Epithelial cell of prostate (primary cell): ENCODE measurements around the gene HK1.
"Not testable (repeated sequence)": the region's sequence is repeated elsewhere in the genome, so short reads cannot be mapped to it uniquely, and the experiment has no call there.

Source experiments
- DNase-seq: peaks from one replicate; pipeline ENCODE4 v3.0.0-alpha.2; 2011; ENCODE audit warnings: low read depth, low spot score
- H3K27ac ChIP-seq: fragments of 450-650 bp; 2 replicates; pipeline ENCODE4 v1.5.1; 2017; ENCODE audit warnings: mild to moderate bottlenecking

The HK1 gene

DNA sequence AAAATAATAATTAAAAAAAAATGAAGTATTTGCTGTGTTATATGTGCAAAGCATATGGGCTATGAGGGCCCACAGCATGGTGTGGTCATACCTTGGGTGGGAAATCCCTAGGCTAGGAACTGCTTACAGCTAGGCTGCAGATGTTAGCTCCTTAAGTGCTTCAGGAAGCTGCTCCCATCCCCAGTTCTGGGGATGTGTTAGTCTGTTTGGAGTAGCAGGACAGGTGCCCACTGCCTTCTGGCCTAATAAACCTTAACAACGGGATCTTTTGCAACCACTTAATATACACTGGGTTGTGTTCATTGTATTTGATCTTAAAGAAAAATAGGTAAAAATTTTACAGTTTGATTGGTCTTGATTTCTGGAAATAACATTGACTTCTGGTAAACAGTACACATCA, 46.3 kb downstream of the HK1 start:
- H3K27ac ChIP-seq = no peak overlapping the region
- no peak for DNase-seq

DNA sequence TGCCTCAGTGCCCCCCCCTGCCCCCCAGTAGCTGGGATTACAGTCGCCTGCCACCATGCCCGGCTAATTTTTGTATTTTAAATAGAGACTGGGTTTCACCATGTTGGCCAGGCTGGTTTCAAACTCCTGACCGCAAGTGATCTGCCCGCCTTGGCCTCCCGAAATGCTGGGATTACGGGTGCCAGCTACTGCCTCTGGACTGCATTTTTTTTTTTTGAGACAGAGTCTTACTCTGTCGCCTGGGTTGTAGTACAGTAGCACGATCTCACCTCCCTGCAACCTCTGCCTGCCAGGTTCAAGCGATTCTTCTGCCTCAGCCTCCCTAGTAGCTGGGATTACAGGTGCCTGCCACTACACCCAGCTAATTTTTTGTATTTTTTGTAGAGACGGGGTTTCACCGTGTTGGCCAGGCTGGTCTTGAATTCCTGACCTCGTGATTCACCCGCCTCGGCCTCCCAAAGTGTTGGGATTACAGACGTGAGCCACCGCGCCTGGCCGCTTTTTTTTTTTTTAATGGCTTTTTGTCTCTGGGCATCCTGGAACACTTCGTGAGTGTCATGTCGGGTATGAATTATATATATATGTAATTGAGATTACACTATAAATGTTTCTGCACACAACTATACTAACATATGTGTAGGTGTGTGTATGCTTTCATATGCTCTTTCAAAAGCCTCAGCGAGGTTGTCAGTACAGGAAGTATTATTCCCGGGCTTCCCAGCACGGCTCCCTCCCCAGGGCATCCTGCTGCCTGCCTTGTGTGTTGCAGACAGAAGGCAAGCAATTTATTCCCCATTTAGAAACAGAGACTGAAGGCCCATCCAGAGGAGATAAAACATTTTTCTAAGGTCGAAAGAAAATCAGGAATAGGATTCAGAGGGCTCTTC, 47.6 kb downstream of the HK1 start:
- peak overlapping the region; percentile 50 for H3K27ac ChIP-seq
- not testable (repeated sequence) for DNase-seq

DNA sequence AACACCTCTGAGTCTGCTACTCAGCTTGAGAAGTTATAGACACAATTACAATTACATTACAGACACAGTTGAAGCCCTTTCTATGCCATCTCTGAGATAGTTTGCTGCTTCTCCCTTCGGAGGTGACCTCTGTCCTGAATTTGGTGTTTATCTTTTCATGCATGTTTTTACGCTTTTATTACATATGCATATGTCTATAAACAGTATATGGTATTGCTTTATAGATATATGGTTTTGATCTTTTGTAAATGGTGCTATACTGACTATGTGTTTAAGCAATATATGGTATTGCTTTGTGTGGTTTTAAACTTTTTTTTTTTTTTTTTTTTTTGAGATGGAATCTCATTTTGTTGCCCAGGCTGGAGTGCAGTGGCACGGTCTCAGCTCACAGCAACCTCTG, 48.4 kb downstream of the HK1 start:
- no peak for DNase-seq
- H3K27ac ChIP-seq = peak overlapping the region; percentile 50

- peak overlapping the region; percentile 67 for H3K27ac ChIP-seq
- DNase-seq = no peak
Observed at GRCh38 chr10:69327463-69328379, 49.4 kb downstream of the HK1 start.

DNA sequence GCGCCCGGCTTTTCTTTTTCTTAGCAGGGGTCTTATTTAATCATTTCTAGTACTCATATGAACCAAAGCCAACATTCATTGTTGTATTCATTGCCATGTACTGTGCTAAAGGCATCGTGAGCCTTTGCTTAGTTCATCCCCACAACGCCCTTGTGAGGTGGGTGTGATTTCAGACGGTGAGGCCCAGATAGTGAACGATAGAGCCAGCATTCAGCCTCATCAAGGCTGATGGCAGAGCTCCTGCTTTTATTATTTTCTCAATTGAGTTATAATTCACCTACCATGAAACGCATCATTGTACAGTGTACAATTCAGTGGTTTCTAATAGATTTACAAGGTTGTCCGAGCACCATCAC, 50.1 kb downstream of the HK1 start:
- H3K27ac ChIP-seq = peak overlapping the region; percentile 67

GRCh38 chr10:69328888-69329287, 50.6 kb downstream of the HK1 start:
- H3K27ac ChIP-seq = peak overlapping the region; percentile 67
- not testable (repeated sequence) for DNase-seq

More for the DNA sequence above, 50.1 kb downstream of the HK1 start:
- no peak for DNase-seq

- H3K27ac ChIP-seq = no peak overlapping the region
- no peak for DNase-seq
Observed at GRCh38 chr10:69329721-69330178, 51.5 kb downstream of the HK1 start.

GRCh38 chr10:69331161-69331560, 52.9 kb downstream of the HK1 start:
- no peak overlapping the region for H3K27ac ChIP-seq
- DNase-seq = no peak

DNA sequence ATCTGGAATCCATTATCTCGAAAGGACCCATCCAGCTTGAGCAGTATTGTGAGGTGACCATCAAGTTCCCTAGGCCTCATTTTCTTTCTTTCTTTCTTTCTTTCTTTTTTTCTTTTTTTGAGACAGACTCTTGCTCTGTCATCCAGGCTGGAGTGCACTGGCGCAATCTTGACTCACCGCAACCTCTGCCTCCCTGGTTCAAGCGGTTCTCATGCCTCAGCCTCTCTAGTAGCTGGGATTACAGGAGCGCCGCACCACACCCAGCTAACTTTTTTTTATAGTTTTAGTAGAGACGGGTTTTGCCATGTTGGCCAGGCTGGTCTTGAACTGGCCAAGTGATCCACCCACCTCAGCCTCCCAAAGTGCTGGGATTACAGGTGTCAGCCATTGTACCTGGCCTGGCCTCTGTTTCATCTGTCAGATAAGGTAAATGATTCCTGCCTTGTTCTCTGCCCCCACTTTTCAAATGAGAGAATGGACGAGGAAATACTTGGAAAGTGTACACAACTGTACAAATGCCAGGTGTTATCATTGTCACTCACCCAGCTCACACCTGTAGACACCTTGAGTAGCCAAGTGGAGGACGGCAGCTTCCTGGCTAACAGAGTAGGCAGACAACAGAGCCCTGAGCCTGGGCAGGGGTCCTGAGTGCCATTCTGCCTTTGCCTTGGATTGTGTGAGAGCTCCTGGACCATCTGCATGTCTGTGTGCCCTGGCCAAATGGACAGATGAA, 54.1 kb downstream of the HK1 start:
- DNase-seq = no peak
- H3K27ac ChIP-seq = peak overlapping the region; percentile 90

GRCh38 chr10:69333205-69333604, 54.9 kb downstream of the HK1 start:
- DNase-seq = no peak
- H3K27ac ChIP-seq = peak overlapping the region; percentile 90

- not testable (repeated sequence) for DNase-seq
- peak overlapping the region; percentile 90 for H3K27ac ChIP-seq
Observed at GRCh38 chr10:69333865-69334301, 55.6 kb downstream of the HK1 start.

- no peak for DNase-seq
- H3K27ac ChIP-seq = peak overlapping the region; percentile 90
Observed at GRCh38 chr10:69334302-69335062, 56.2 kb downstream of the HK1 start.

DNA sequence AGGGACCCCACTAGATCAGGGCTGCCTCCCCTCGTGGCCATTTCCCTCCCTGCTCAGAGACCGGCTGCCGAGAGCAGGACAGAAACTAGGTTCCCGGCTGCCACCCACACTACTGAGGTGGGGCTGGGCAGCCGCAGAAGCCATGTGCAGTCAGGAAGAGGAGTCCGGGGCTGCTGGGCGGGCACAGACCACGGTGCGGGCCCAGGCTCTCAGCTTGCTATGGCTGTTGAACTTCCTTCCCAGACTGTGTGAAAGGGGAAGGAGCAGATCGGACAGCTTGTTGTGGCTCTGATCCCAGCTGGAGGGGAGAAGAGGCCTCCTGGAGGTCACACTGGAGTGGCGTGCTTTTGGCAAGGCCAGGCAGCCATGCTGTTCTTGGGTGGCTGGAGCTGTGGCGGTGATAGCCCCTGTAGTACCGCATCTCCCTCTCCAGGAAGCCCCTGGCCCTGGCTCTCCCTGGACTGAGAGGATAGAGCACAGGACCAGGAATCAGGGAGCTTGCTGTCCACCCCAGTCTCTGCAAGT, 56.8 kb downstream of the HK1 start:
- DNase-seq = no peak
- peak overlapping the region; percentile 90 for H3K27ac ChIP-seq

DNA sequence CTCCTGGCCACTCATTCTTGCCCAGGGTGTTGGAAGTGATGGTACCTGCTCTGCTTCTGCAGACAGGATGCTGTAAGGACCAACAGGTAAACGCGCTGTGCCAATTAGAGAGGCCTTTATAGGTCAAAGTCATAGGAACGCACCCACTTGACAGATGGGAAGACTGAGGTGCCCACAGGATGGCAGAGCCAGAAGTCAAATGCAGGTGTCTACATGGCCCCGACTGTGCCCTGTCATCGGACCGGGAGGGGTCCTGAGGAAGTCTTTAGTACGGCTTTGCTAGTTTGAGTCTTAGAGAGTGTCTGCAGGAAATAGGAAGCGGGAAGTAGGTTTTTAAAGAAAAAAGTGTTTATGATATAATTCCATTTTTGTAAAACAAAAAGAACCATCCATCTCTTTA, 57.3 kb downstream of the HK1 start:
- DNase-seq = no peak
- peak overlapping the region; percentile 90 for H3K27ac ChIP-seq

DNA sequence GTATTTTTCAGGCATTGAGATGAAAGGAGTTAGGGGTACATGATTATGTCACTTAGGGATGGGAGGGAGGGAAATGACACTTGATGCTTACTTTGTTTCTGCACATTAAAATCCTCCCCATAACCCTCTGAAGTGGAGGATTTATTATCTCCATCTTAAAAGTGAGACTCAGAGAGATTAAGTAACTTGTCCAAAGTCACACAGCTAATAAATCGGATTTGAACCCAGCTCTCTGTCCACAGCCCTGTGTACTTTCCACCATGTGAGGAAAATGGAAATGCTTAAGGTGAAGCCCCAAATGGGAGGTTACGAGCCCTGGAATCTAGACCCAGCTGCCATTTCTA, 58.6 kb downstream of the HK1 start:
- no peak for DNase-seq
- peak overlapping the region; percentile 90 for H3K27ac ChIP-seq

DNA sequence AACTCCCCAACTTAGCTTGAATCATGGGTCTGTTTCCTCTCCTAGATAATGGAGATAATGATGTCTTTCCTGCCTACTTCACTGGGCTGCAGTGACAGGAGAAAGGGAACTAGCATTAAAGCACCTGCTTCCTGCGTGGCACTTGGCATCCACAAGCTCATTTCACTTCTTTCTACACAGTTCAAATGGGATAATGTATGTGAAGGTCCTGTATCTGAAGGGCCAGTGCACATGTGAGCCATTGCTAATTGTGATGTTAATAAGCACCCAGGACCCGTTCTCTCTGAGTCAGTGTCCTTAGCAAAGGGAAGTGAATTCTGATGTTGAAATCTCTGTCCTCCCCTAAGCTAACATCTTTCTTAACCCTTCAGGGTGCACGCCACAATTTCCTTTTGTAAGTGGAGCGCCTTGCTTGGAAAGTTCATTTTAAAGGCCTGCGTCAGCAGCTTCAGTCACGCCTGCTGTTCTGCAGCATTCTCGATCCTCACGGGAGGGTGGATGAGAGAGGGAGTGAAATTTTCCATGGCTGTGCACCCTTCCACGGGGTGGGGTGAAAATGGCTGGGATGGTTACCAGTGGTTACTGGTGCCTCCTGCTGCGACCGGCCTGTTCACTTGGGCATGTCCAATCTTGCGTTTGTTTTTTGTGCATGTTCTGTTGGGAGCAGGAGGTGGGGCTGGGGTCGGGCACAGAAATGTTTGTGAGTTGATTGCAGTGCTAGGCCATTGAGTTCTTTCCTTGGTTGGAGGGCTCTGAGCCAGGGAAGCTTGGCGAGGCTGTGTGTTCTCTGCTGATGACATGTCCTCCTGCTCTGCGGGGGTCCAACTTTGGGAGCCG, 59.2 kb downstream of the HK1 start:
- H3K27ac ChIP-seq = peak overlapping the region; percentile 90
- peak; percentile 89 for DNase-seq

DNA sequence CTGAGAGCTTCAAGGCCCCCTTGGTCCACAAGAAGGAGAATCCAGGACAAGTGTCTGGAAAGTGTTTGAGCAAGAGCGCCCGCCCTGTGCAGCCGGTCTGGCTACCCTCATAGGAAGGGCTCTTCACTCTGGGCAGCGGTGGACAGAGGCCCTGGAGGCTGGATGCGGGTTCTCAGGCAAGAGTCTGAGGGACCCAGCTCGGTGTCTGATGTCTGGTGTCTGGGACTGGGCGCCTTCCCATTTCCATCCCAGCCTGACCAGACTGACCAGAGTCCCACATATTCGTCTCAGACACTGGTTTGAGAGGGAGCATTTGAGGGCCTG, 59.8 kb downstream of the HK1 start:
- DNase-seq = no peak
- H3K27ac ChIP-seq = peak overlapping the region; percentile 90

DNA sequence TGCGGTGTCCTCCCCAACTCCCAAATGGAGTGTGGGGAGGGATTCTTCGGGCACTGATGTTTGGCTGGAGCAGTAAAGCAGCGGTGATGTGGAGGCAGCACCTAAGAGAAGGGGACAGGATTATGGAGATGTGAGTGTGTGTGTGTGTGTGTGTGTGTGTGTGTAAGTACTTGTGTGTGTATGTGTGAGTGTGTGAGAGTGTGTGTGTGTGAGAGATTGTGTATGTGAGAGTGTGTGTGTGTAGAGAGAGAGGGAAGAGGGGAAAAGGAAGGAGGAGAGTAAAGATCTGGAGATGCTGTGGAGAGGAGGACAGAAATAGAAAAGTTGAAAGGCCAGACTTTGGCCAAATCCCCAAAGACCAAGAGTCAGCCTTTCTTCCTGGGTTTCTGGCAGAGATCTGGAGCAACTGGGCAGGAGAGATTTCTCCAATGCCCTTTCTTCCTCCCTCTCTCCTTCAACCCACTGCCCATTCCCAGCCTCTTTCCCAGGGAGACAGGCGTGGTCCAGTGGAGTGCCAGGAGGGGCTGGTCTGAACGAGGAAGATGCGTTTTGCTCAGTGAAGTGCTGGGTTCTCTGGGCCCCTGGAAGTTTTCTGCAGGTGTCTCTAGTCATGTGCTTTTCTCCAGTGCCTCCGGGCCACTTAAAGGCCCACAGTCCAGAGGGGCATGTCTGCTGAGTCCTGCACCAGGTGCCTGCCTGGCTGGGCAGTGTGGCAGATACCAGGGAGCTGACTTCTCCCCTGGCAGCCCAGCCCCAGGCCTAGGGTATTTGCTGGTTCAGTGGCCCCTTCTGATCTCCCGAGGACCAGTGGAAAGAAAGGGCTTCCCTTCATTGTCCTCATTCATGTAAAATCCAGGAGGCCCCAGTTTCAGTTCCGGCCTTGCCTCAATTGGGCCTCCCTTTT, 60.5 kb downstream of the HK1 start:
- peak overlapping the region; percentile 90 for H3K27ac ChIP-seq
- no peak for DNase-seq
